Body of pancreas (tissue), 4 donors: Measurements from ENCODE around the gene INO80C.

Source experiments
- CTCF ChIP-seq, 7 experiments: fragments of 450-650 bp in 4 of 7; fragments of 200-600 bp in 3 of 7; sonication (generic) in 3 of 7; IDR thresholded peaks; one replicate each; pipeline ENCODE4 v1.5.1; 2016 to 2019; ENCODE audit warnings: antibody characterized with exemption in 7 of 7
- POLR2A ChIP-seq, 3 donors: fragments of 450-650 bp; IDR thresholded peaks; one replicate each; pipeline ENCODE4 v1.6.1; 2016; ENCODE audit warnings: antibody characterized with exemption in 3 of 3, mild to moderate bottlenecking in 2 of 3

DNA sequence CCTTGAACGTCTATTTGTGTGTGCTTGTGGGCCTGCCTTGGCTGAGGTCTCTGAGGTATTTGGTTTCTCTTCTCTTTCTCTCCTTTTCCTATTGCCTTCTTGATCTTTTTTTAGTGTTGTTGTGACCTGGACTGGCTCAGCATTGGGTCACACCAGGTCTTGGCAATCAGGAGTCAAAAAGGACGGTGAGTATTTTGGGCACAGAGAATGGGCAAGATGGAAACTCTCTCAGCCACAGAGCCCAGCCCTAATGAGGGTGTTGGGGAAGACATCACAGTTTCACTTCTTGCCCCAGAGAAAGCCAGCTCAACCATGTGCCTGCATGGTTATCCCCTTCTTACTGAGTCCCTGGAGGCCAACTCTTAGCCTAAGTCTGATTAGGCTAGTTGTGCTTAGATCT, 13.7 kb upstream of the INO80C start:
- TF ChIP-seq CTCF (IDR thresholded peaks at IDR 0.05) (no peak), POLR2A (IDR thresholded peaks at IDR 0.05) (no peak)
